ENCODE measurements around the gene RNF31.

RNF31 gene

DNA sequence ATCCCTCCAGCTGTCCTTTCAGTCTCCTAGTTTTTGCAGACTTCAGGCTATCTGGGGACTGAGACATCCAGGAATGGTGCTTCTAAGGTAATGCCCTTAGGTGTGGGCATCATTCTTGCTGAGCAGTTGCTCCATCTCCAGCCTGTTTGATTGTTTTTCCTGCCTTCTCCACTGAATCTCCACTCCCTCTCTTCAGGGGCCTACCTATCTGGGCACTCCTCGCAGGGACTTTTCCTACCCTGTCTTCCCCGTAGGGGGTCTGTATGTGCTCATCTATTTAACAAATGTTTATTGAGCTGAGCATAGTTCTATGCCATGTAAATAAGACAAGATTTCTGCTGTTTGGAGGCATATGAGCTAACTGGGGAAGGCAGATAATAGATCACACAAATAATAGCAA, 14.3 kb upstream of the RNF31 start:
- no peak for DNase-seq (ENCODE audit: low read depth)
- no peak overlapping the region for H3K4me3 ChIP-seq (ENCODE audit: low read length)
- TF ChIP-seq, protein P1, sequence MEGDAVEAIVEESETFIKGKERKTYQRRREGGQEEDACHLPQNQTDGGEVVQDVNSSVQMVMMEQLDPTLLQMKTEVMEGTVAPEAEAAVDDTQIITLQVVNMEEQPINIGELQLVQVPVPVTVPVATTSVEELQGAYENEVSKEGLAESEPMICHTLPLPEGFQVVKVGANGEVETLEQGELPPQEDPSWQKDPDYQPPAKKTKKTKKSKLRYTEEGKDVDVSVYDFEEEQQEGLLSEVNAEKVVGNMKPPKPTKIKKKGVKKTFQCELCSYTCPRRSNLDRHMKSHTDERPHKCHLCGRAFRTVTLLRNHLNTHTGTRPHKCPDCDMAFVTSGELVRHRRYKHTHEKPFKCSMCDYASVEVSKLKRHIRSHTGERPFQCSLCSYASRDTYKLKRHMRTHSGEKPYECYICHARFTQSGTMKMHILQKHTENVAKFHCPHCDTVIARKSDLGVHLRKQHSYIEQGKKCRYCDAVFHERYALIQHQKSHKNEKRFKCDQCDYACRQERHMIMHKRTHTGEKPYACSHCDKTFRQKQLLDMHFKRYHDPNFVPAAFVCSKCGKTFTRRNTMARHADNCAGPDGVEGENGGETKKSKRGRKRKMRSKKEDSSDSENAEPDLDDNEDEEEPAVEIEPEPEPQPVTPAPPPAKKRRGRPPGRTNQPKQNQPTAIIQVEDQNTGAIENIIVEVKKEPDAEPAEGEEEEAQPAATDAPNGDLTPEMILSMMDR (IDR thresholded peaks at IDR 0.05; ENCODE audit: insufficient read depth, low read depth, low read length, missing control alignments) = no peak

DNA sequence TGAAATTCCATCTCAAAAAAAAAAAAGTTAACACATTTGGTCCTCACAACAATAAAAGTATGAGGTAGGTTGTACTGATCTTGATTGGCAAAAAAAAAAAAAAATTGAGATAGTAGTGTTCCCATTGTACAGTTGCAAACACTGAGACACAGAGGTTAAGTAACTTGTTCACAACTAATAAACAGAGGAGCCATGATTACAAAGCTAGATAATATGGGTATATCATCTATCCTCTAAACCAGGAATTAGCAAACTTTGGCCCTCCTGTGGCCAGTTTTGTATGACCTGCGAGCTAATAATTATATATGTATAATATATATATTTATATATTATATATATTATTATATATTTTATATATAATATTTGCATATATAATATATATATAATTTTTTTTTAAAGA, 13.6 kb upstream of the RNF31 start:
- TF ChIP-seq, protein P1 (IDR thresholded peaks at IDR 0.05; ENCODE audit: insufficient read depth, low read depth, low read length, missing control alignments) = no peak

DNA sequence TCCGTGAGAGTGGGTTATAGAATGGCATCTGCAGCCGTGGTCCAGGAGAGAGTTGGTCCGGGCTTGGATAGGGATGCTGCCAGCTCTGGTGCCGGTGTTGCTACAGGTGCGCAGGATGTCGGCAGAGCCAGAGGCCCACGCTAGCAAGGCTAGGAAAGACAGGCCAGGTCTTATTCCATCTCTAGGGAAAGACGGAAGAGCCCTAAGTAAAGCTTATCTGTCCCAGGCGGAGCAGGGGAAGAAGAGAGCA, 11.8 kb upstream of the RNF31 start:
- DNase-seq (ENCODE audit: low read depth) = no peak
- peak overlapping the region; percentile 69 for H3K4me3 ChIP-seq (ENCODE audit: low read length)
- TF ChIP-seq, protein P1 (IDR thresholded peaks at IDR 0.05; ENCODE audit: insufficient read depth, low read depth, low read length, missing control alignments) = no peak

More for the DNA sequence above, 13.6 kb upstream of the RNF31 start:
- no peak overlapping the region for H3K4me3 ChIP-seq (ENCODE audit: low read length)
- DNase-seq (ENCODE audit: low read depth) = no peak

DNA sequence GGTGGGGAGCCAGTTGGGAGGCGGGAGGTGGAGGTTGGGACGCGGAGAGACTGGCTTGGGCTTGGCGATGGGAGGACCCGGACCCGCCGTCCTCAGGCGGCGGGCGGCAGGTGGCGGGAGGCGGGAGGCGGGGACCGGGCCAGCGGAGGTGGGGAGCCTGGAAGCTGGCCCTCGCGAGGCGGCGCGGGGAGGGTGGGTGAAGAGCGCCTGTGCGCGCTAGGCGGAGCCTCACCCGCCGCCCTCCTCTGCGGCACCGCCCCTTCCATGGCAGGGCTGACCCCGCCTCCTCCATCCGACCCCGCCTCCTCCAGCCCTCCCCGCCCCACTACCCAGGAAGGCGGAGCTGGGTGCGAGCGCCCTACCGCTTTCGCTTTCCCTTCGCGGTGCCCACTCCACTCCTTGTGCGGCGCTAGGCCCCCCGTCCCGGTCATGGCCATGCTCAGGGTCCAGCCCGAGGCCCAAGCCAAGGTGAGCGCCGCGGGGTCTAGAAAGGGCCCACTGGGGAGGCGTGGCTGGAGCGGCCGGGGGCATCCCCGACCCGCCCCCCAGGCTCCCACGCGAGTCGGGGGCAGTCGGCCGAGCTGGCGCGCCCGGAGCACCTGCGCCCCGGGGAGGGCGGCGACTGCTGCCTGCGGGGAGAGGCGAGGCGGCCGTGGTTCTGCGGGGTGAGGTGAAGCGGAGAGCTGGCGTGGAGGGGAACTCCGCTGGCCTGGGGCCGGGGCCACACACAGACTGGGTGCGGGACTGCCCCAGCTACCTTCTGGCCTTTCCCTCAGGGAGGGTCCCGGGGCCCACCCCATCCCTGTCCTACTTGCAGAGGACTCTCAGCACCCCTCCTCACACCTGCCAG, 11.2 kb upstream of the RNF31 start, which contains the start of gene PSME1:
TSS of gene PSME1 (plus strand) at position 361 of the 850 bp plus-strand sequence. CDS start at position 430, 69 bp downstream.
- peak; percentile 93 for DNase-seq (ENCODE audit: low read depth)
- TF ChIP-seq, protein P1 (IDR thresholded peaks at IDR 0.05; ENCODE audit: insufficient read depth, low read depth, low read length, missing control alignments) = no peak
- H3K4me3 ChIP-seq (ENCODE audit: low read length) = peak within 1 kb of the TSS; percentile 69

DNA sequence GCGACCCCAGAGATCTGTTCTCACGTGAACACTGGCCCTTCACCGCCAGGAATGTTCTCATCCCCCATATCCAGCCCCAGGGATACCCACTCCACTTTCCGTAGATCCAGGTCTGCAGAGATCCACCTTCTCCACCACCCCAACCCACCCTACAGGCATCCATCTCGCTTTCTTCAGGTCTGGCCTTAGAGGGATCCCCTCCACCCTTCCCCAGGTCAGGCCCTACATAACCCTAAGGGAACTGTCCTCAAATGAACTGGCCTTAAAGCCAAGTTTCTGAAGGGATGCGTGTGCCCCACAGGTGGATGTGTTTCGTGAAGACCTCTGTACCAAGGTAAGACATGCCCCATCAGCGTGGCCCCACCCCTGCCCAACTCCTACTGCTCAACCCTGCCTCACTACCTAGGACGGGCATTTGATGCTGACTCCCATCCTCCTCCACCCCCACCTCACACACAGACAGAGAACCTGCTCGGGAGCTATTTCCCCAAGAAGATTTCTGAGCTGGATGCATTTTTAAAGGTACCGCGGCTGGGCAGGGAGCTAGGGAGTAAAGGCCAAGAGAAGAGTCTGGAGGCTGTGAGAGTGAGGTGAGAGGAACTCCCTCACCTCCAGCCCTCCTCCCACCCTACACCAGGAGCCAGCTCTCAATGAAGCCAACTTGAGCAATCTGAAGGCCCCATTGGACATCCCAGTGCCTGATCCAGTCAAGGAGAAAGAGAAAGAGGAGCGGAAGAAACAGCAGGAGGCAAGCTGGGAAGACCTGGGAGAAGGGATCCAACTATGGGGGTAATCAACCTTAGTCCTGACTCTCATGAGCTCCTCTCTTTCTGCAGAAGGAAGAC, 10.4 kb upstream of the RNF31 start:
- TF ChIP-seq, protein P1 (IDR thresholded peaks at IDR 0.05; ENCODE audit: insufficient read depth, low read depth, low read length, missing control alignments) = no peak
- no peak for DNase-seq (ENCODE audit: low read depth)

DNA sequence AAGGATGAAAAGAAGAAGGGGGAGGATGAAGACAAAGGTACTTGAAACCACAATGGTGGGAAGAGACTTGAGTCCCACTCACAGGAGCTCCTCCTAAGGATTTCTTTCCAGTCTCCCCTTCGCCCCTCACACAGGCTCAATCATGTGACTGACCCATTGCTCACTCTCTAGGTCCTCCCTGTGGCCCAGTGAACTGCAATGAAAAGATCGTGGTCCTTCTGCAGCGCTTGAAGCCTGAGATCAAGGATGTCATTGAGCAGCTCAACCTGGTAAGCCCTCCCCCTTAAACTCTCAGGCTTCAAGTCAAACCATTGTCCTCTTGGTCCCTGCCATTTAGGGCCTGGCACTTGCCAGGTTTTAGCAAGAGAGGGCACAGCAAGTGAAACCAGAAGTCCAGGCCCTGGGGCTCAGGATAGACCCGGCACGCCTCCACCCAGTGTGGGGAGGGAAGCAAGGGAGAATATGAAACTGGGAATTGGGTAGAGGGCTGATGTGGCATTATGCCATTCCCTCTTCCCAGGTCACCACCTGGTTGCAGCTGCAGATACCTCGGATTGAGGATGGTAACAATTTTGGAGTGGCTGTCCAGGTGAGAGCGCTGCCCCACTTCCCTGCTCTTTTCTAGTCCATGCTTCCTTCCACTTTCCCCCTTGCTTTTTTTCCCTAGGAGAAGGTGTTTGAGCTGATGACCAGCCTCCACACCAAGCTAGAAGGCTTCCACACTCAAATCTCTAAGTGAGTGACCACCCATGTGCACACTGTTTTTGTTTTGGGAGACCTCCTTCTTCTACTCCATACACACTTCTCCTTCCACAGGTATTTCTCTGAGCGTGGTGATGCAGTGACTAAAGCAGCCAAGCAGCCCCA, 9.5 kb upstream of the RNF31 start:
- no peak overlapping the region for H3K4me3 ChIP-seq (ENCODE audit: low read length)
- DNase-seq (ENCODE audit: low read depth) = no peak
- TF ChIP-seq, protein P1 (IDR thresholded peaks at IDR 0.05; ENCODE audit: insufficient read depth, low read depth, low read length, missing control alignments) = no peak

More for the DNA sequence above, 10.4 kb upstream of the RNF31 start:
- peak overlapping the region; percentile 69 for H3K4me3 ChIP-seq (ENCODE audit: low read length)
